K562 (cell line): ENCODE measurements around the gene CCDC34. TPM values are rescaled to one million over a fixed set of nuclear protein-coding genes. Genes with fewer than 3 reads are reported as not detected.

ENCODE experiments used
- ATAC-seq: fragments of 200-7000 bp; cut with Tn5 transposase; 3 replicates; pipeline ENCODE4 v1.9.1; 2020; ENCODE audit warnings: moderate library complexity
- BruUV-seq: library from RNA; stranded (reverse); fragments of 400-500 nt; replicated peaks from 2 replicates; lab custom pipeline; 2021; lab: Mats Ljungman, UMichigan
- CTCF ChIA-PET: fragments of 300-600 bp; formaldehyde crosslinking; extraction: SDS; loops from one replicate; lab custom pipeline; 2021; ENCODE audit warnings: low intra/inter-chr PET ratio; lab: Yijun Ruan, JAX
- POLR2A ChIA-PET: fragments of 300-600, 350-650 bp; sonication (Branson Sonifier 250); formaldehyde crosslinking; extraction: SDS; loops from one replicate; lab custom pipeline; 2021; ENCODE audit warnings: antibody characterized with exemption, inconsistent platforms; lab: Yijun Ruan, JAX
- DNase-seq, 4 experiments: peaks; one replicate each; pipeline versions ENCODE4 v3.0.0 to v3.0.0-alpha.2; 2011 to 2018; ENCODE audit warnings: low spot score in 3 of 4, mixed read lengths in 3 of 4; ENCODE audit errors: extremely low read depth in 1 of 4
- FAIRE-seq: peaks from 2 replicates; lab custom pipeline; 2011; peaks lifted over from hg19 to GRCh38; lab: Jason Lieb, UNC
- H2AFZ ChIP-seq: 2 replicates; pipeline ENCODE4 v1.6.0; 2011; ENCODE audit warnings: low read depth, low read length, control low read depth, inconsistent platforms
- H3K27ac ChIP-seq: fragments of 200-600 bp; 3 replicates; pipeline ENCODE4 v1.8.0; 2011; ENCODE audit warnings: low read depth, mild to moderate bottlenecking, control low read depth, inconsistent platforms, low read length, moderate library complexity, mixed read lengths; ENCODE audit errors: extremely low read depth
- H3K27me3 ChIP-seq, 2 experiments: fragments of 300-600 bp in 1 of 2; 2 replicates in 1 of 2; 3 replicates in 1 of 2; pipeline versions ENCODE4 v1.6.0 to v1.8.0; 2011; ENCODE audit warnings: inconsistent platforms in 2 of 2, low read length in 2 of 2, mild to moderate bottlenecking in 1 of 2, mixed read lengths in 1 of 2, moderate library complexity in 1 of 2; ENCODE audit not compliant: control insufficient read depth in 2 of 2, insufficient read depth in 2 of 2
- H3K36me3 ChIP-seq: fragments of 300-600 bp; 3 replicates; pipeline ENCODE4 v1.8.0; 2011; ENCODE audit warnings: mild to moderate bottlenecking, low read length, inconsistent platforms; ENCODE audit not compliant: control insufficient read depth, insufficient read depth
- H3K4me1 ChIP-seq, 2 experiments: fragments of 200-600 bp in 1 of 2; replicated peaks in 1 of 2; 2 replicates in 1 of 2; 3 replicates in 1 of 2; pipeline versions ENCODE4 v1.5.1 to v1.8.0; 2011; ENCODE audit warnings: inconsistent platforms in 2 of 2, low read length in 2 of 2, mild to moderate bottlenecking in 1 of 2, mixed read lengths in 1 of 2, moderate library complexity in 1 of 2; ENCODE audit not compliant: control insufficient read depth in 2 of 2, insufficient read depth in 2 of 2
- H3K4me2 ChIP-seq: 2 replicates; pipeline ENCODE4 v1.6.1; 2011; ENCODE audit warnings: low read length, control low read depth, inconsistent platforms, mixed read lengths; ENCODE audit not compliant: insufficient read depth
- H3K4me3 ChIP-seq: fragments of 200-600 bp; sonication (generic), shearing (Covaris generic); 2 replicates; pipeline ENCODE4 v1.5.1; 2016; ENCODE audit warnings: control low read depth, inconsistent platforms
- H3K79me2 ChIP-seq: fragments of 200-600 bp; 3 replicates; pipeline ENCODE4 v1.8.0; 2011; ENCODE audit warnings: low read length, inconsistent platforms; ENCODE audit not compliant: control insufficient read depth, insufficient read depth
- H3K9ac ChIP-seq, 2 experiments: 2 replicates each; pipeline versions ENCODE4 v1.6.0 to v1.6.1; 2011; ENCODE audit warnings: low read depth in 2 of 2, low read length in 2 of 2, control low read depth in 1 of 2, inconsistent platforms in 1 of 2, mild to moderate bottlenecking in 1 of 2, mixed read lengths in 1 of 2; ENCODE audit not compliant: insufficient read depth in 1 of 2
- H3K9me1 ChIP-seq: one replicate; pipeline ENCODE4 v1.6.0; 2011; ENCODE audit warnings: inconsistent platforms, mild to moderate bottlenecking, low read length, moderate library complexity; ENCODE audit not compliant: control insufficient read depth, insufficient read depth
- H3K9me3 ChIP-seq: replicated peaks from 2 replicates; pipeline ENCODE4 v1.5.1; 2011; ENCODE audit warnings: low read depth, low read length, inconsistent platforms; ENCODE audit not compliant: control insufficient read depth, insufficient read depth
- H4K20me1 ChIP-seq: replicated peaks from 2 replicates; pipeline ENCODE4 v1.6.1; 2011; ENCODE audit warnings: low read length, inconsistent platforms, mixed read lengths; ENCODE audit not compliant: control insufficient read depth, insufficient read depth
- SFPQ ChIP-seq: fragments of 200-400 bp; formaldehyde crosslinking; IDR thresholded peaks from 2 replicates; pipeline ENCODE4 v1.6.1; 2017; ENCODE audit warnings: mild to moderate bottlenecking, low read depth, low read length, moderate library complexity
- WGBS: fragments of 100-300 bp; shearing (Covaris generic); methylation state at CpG from one replicate; pipeline ENCODE4 v1.1.6; 2016; ENCODE audit warnings: low coverage, mixed read lengths; ENCODE audit not compliant: insufficient coverage; ENCODE audit errors: missing lambda C conversion rate; 5-methylcytosine and 5-hydroxymethylcytosine counted together
- in situ Hi-C: fragments of 300-500 bp; cut with MboI; formaldehyde crosslinking; loops from 4 replicates; pipeline ENCODE4 v1.15.0; 2018; ENCODE audit warnings: inconsistent platforms, mixed read lengths
- intact Hi-C: fragments of 100-400 bp; cut with micrococcal nuclease; formaldehyde crosslinking; loops from 2 replicates; pipeline ENCODE4 v1.14.2; 2022
- polyA plus RNA-seq, 8 experiments: library from polyadenylated mRNA; depleted of rRNA in 4 of 8; stranded (reverse) in 5 of 8; unstranded in 3 of 8; fragments of >200 nt; fragmentation: Nextera tagmentation in 2 of 8; fragmentation: Illumina TruSeq in 1 of 8; extraction: Ambion mirVana in 2 of 8; extraction: Trizol in 1 of 8; gene quantifications; 2 replicates each; pipeline versions ENCODE4 v1.2.1 to v1.2.3, GENCODE V29; 2011 to 2014; ENCODE audit warnings: inconsistent platforms in 1 of 8, missing spikeins in 1 of 8
- total RNA-seq, 7 experiments: library from RNA; depleted of rRNA in 6 of 7; stranded (reverse); fragments of >200 nt in 6 of 7; fragmentation: Illumina TruSeq in 2 of 7; extraction: Trizol in 2 of 7; gene quantifications; 2 replicates each; pipeline versions ENCODE4 v1.2.1 to v1.2.3, GENCODE V29; 2011 to 2021; ENCODE audit warnings: low replicate concordance in 1 of 7
- TF ChIP-seq, protein P1 (sequence below): sonication (generic); IDR thresholded peaks from 2 replicates; pipeline ENCODE4 v1.6.1; 2016

Gene CCDC34
- total and polyA plus RNA-seq, 9 of the 15 experiments (the other 6 are each of a cell fraction or from before 2014, with no cell fraction given): 6.2 to 42.0 (median 15.7) TPM

DNA sequence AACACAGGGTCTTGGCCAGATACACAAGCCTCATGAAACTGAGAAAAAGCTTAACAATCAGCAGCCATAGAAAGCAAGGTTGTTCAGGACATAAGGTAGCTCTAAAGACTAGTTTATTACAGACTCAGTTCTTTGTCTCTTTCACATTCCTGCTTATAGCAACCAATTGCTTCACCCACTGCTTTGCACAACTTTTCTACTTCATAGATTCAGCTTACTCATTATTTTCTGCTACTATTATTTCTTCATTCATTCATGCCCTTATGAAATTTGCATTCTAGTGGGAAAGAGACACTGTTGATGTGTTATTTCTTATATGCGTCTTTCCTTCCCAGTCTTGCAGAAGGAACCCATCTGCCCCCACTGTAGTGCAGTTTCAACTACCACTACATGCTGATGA, 4.7 kb downstream of the CCDC34 start:
- 0 out of 3 replicates have a peak overlapping the region, but pooled peaks have one; percentile 20 for H3K27ac ChIP-seq
- no peak for FAIRE-seq

More for the DNA sequence above, 4.7 kb downstream of the CCDC34 start:
- in situ Hi-C loops (no loop called here), intact Hi-C loops (no loop called here)
- Histone ChIP-seq H3K36me3 (peaks cover 2% of the 10 kb centered on the region; the same call in 1 of the 3 replicates), H3K27me3 (no peaks in the 10 kb centered on the region), H3K4me2 (no peak overlapping the region), H3K9me3 (no peaks in the 10 kb centered on the region), H3K4me1 (peaks cover 12 to 22% of the 10 kb centered on the region in 2 experiments; a peak in 4 of 5 replicates), H3K4me3 (no peak overlapping the region), H3K9me1 (no peaks in the 10 kb centered on the region), H3K9ac (no peak overlapping the region), H3K79me2 (peaks cover 14% of the 10 kb centered on the region; the same call in 2 of the 3 replicates), H2AFZ (no peak overlapping the region), H4K20me1 (no peaks in the 10 kb centered on the region)
- 89% methylated on average over 1 of the region's 1 CpG for WGBS
- POLR2A ChIA-PET: no interaction called here
- TF ChIP-seq SFPQ: no peak
- TF ChIP-seq, protein P1, sequence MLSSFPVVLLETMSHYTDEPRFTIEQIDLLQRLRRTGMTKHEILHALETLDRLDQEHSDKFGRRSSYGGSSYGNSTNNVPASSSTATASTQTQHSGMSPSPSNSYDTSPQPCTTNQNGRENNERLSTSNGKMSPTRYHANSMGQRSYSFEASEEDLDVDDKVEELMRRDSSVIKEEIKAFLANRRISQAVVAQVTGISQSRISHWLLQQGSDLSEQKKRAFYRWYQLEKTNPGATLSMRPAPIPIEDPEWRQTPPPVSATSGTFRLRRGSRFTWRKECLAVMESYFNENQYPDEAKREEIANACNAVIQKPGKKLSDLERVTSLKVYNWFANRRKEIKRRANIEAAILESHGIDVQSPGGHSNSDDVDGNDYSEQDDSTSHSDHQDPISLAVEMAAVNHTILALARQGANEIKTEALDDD: 0 out of 2 replicates have a peak, but pooled peaks have one; percentile 22
- DNase-seq (no peak), ATAC-seq (no peak)
- CTCF ChIA-PET: no interaction called here
- no TSS peak for BruUV-seq
